Body of pancreas (tissue), 4 donors: ENCODE data around the gene TRAPPC5. TPM values are rescaled to one million over a fixed set of nuclear protein-coding genes. Genes with fewer than 3 reads are reported as not detected.

ENCODE experiments used
- ATAC-seq: fragments of 150-250 bp; one replicate; pipeline ENCODE4 v1.9.1; 2016
- DNase-seq, 4 donors: peaks; one replicate each; pipeline ENCODE4 v3.0.0-alpha.2; 2019
- H3K27ac ChIP-seq, 4 donors: fragments of 200-600 bp; sonication (generic); 1 replicate in 3 of 4; 2 replicates in 1 of 4; pipeline versions ENCODE4 v1.5.1 to v1.6.1; 2016 to 2019; ENCODE audit warnings: mild to moderate bottlenecking in 1 of 4, mixed read lengths in 1 of 4, moderate library complexity in 1 of 4
- H3K27me3 ChIP-seq, 2 donors: fragments of 200-600 bp; sonication (generic); one replicate each; pipeline ENCODE4 v1.6.0; 2016; ENCODE audit warnings: mild to moderate bottlenecking in 1 of 2
- H3K36me3 ChIP-seq, 2 donors: fragments of 200-600 bp; sonication (generic); replicated peaks in 1 of 2; 2 replicates each; pipeline ENCODE4 v1.5.1; 2016; ENCODE audit warnings: low read depth in 2 of 2; ENCODE audit not compliant: insufficient read depth in 1 of 2
- H3K4me1 ChIP-seq: fragments of 200-600 bp; sonication (generic); one replicate; pipeline ENCODE4 v1.6.0; 2016
- H3K4me3 ChIP-seq, 2 donors: fragments of 200-600 bp; sonication (generic); 1 replicate in 1 of 2; 2 replicates in 1 of 2; pipeline ENCODE4 v1.5.1; 2016 to 2019
- H3K9me3 ChIP-seq, 3 donors: fragments of 200-600 bp; sonication (generic); 1 replicate in 2 of 3; 2 replicates in 1 of 3; pipeline ENCODE4 v1.5.1; 2016
- POLR2A ChIP-seq, 3 donors: fragments of 450-650 bp; IDR thresholded peaks; one replicate each; pipeline ENCODE4 v1.6.1; 2016; ENCODE audit warnings: antibody characterized with exemption in 3 of 3, mild to moderate bottlenecking in 2 of 3
- WGBS, 2 donors: methylation state at CpG; one replicate each; pipeline ENCODE4 v1.1.5; 2017; 5-methylcytosine and 5-hydroxymethylcytosine counted together
- intact Hi-C: fragments of 100-400 bp; cut with DNase I; formaldehyde crosslinking; loops from one replicate; pipeline ENCODE4 v1.15.1; 2023
- total RNA-seq, 2 donors: library from RNA; depleted of rRNA; stranded (reverse); fragments of >200 nt; gene quantifications; one replicate each; pipeline ENCODE4 v1.1.0, GENCODE V29; 2016
- TF ChIP-seq, protein P1 (sequence below), 7 experiments: fragments of 450-650 bp in 4 of 7; fragments of 200-600 bp in 3 of 7; sonication (generic) in 3 of 7; IDR thresholded peaks; one replicate each; pipeline ENCODE4 v1.5.1; 2016 to 2019; ENCODE audit warnings: antibody characterized with exemption in 7 of 7

Gene TRAPPC5
- total RNA-seq, 2 donors from 2014 or later, result 10.9 to 18.7 TPM

DNA sequence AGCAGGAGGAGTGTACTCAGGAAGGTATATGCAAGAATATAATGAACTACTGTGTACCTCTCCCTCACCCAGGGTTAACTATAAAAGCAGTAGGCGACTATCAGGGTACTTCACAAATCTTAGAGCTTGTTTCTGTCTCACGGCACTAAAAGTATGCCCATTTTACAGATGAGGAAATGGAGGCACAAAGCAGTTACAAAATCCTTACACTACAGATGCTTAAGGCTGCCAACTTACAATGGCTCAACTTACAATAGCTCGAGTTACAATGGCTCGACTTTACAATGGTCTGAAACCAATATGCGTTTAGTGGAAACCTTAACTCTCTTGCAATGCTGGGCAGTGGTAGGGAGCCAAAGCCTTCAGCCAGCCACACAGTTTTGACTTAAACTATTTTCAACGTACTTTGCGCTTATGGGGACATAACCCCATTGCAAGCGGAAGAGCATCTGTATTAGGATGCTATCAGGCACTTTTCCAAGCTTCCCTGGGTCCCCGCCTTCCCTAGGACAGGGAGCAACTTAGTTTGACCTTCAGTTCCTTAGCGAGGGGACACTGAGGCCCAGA is 17.2 kb downstream of the TRAPPC5 start:
- TF ChIP-seq, protein P1, sequence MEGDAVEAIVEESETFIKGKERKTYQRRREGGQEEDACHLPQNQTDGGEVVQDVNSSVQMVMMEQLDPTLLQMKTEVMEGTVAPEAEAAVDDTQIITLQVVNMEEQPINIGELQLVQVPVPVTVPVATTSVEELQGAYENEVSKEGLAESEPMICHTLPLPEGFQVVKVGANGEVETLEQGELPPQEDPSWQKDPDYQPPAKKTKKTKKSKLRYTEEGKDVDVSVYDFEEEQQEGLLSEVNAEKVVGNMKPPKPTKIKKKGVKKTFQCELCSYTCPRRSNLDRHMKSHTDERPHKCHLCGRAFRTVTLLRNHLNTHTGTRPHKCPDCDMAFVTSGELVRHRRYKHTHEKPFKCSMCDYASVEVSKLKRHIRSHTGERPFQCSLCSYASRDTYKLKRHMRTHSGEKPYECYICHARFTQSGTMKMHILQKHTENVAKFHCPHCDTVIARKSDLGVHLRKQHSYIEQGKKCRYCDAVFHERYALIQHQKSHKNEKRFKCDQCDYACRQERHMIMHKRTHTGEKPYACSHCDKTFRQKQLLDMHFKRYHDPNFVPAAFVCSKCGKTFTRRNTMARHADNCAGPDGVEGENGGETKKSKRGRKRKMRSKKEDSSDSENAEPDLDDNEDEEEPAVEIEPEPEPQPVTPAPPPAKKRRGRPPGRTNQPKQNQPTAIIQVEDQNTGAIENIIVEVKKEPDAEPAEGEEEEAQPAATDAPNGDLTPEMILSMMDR (IDR thresholded peaks at IDR 0.05), result no peak
- TF ChIP-seq POLR2A (IDR thresholded peaks at IDR 0.05), result no peak
- H3K36me3 ChIP-seq, result no peaks in the 10 kb centered on the region
- whole genome bisulfite sequencing, 2 donors, result 62 to 73% methylated on average over 9 to 10 of the region's 10 CpGs
- H3K9me3 ChIP-seq, result no peaks in the 10 kb centered on the region
- H3K4me3 ChIP-seq, result no peak overlapping the region
- intact Hi-C loops, result no loop called here
- no peak for ATAC-seq
- no peaks in the 10 kb centered on the region for H3K4me1 ChIP-seq
- DNase-seq, result no peak
- H3K27ac ChIP-seq, result no peak overlapping the region
- H3K27me3 ChIP-seq, result peaks cover 0 to 5% of the 10 kb centered on the region in 2 donors

DNA sequence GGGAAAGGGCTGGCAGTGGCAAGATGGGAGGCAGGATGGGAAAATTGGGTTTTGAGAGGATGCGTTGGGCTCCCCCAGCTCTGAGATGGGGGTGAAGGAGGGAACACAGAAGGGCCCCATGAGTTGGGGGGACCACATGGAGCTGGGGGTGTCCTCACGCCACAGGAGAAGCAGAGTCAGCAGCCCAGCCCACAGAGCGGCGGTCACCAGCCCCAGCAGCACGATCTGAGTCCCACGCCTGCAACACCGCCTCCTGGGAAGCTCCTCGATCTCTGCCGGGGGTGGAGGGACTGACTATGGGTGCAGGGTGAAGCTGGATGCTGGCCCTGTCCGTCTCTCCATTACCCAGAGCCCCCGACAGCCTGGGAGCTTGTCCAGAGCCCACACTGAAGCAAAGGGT is 17.9 kb downstream of the TRAPPC5 start:
- H3K27me3 ChIP-seq, result peaks cover 0 to 5% of the 10 kb centered on the region in 2 donors
- DNase-seq, result no peak
- TF ChIP-seq, protein P1 (IDR thresholded peaks at IDR 0.05), result no peak
- no peak for TF ChIP-seq POLR2A (IDR thresholded peaks at IDR 0.05)

DNA sequence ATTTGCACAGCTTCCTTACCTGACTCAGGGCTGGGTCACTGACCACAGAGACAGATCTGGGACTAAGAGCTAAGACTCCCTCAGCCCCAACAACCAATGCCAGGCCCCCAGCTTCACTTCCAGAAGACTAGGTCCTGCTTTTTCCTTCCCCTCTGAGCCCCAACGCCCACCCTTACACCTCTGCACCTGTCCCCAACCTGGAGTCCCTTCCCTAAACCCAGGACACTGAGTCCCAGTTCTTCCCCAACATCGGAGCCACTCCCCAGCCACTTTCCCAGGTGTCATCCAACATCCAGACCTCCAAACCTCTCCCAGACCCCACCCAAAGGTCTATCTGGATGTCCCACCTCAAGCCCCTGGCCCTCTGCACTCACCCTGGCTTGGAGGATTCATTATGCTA is 18.4 kb downstream of the TRAPPC5 start:
- no peaks in the 10 kb centered on the region for H3K36me3 ChIP-seq
- TF ChIP-seq, protein P1 (IDR thresholded peaks at IDR 0.05), result no peak
- no peak for TF ChIP-seq POLR2A (IDR thresholded peaks at IDR 0.05)
- intact Hi-C loops, result no loop called here
- H3K4me3 ChIP-seq, result no peak overlapping the region
- no peak for DNase-seq
- ATAC-seq, result no peak
- WGBS, 2 donors, result 21 to 25% methylated on average over 2 of the region's 2 CpGs
- no peaks in the 10 kb centered on the region for H3K9me3 ChIP-seq
- peaks cover 0 to 5% of the 10 kb centered on the region in 2 donors for H3K27me3 ChIP-seq
- no peaks in the 10 kb centered on the region for H3K4me1 ChIP-seq
- no peak overlapping the region for H3K27ac ChIP-seq

More for the DNA sequence above, 17.9 kb downstream of the TRAPPC5 start:
- no peak for ATAC-seq
- Histone ChIP-seq H3K27ac (no peak overlapping the region), H3K36me3 (no peaks in the 10 kb centered on the region), H3K9me3 (no peaks in the 10 kb centered on the region), H3K4me3 (no peak overlapping the region), H3K4me1 (no peaks in the 10 kb centered on the region)
- 13 to 19% methylated on average over 6 to 11 of the region's 11 CpGs for WGBS, 2 donors
- intact Hi-C loops, result no loop called here

DNA sequence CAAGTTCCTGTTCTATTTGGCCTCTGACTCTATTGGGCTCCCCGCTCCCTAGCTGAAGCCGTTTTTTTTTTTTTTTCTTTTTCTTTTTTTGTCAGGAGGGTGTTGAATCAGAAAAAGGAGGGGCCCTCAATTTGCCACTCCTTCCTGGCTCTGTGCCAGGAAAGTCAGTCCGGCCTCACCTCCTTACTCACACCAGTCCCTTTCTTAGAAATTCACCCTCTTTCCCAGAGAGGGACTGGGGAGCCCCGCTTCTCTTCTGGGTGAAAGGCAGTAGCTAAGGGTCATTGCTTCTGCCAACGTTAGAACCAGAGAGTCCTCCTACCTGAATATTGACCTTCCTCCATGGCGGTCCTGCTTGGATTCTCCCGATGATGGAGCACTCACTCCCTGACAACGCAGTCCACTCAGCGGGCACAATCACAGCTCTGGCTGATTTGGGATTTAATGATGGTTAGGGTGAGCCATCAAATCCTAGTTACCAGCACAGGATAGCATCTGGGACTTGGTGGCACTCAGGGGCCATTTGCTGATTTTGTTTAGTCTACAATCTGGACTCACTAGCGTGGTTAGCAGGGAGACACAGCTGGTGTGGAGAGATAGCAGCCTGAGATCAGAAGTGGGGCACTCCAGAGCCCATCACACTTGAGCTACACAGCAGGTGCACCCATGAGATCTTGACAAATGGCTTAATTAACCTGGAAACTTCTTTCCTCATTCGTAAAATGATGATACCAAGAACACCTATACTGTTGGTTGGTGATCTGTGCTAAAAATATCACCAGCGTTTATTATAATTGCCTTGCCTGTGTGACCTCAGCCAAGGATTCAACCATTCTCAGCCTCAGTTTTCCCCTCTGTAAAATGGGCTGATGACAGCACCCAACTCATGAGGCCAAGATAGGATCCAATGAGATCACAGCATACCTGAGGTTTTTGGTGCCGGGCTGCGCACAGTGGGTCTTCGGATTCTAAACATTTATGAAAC is 19.1 kb downstream of the TRAPPC5 start:
- DNase-seq (no peak), ATAC-seq (no peak)
- Histone ChIP-seq H3K27ac (no peak overlapping the region), H3K27me3 (peaks cover 0 to 8% of the 10 kb centered on the region in 2 donors), H3K4me1 (no peaks in the 10 kb centered on the region), H3K4me3 (no peak overlapping the region), H3K9me3 (no peaks in the 10 kb centered on the region), H3K36me3 (no peaks in the 10 kb centered on the region)
- 49 to 54% methylated on average over 14 to 15 of the region's 15 CpGs for WGBS, 2 donors
- intact Hi-C loops, result no loop called here
- TF ChIP-seq, protein P1 (IDR thresholded peaks at IDR 0.05), result no peak
- TF ChIP-seq POLR2A (IDR thresholded peaks at IDR 0.05), result no peak
